Thoracic aorta (tissue), 2 donors: Measurements from ENCODE around the gene ORMDL3. TPM values are rescaled to one million over a fixed set of nuclear protein-coding genes. Genes with fewer than 3 reads are reported as not detected.
A peak's percentile ranks its signal among the peaks of the same experiment; 100 is the strongest.

ENCODE experiments used
- ATAC-seq: fragments of 150-250 bp; one replicate; pipeline ENCODE4 v1.8.0; 2017; ENCODE audit warnings: low read depth; ENCODE audit not compliant: insufficient number of reproducible peaks, low FRiP score
- DNase-seq: peaks from one replicate; pipeline ENCODE4 v3.0.0-alpha.2; 2020; ENCODE audit warnings: low spot score
- H3K27ac ChIP-seq, 2 donors: fragments of 200-600 bp; sonication (generic); 1 replicate in 1 of 2; 2 replicates in 1 of 2; pipeline ENCODE4 v1.5.1; 2016; ENCODE audit warnings: mild to moderate bottlenecking in 2 of 2, moderate library complexity in 2 of 2
- H3K27me3 ChIP-seq: fragments of 200-600 bp; sonication (generic); replicated peaks from 2 replicates; pipeline ENCODE4 v1.6.0; 2016; ENCODE audit warnings: mild to moderate bottlenecking; ENCODE audit not compliant: insufficient read depth
- H3K36me3 ChIP-seq: fragments of 200-600 bp; sonication (generic); one replicate; pipeline ENCODE4 v1.5.1; 2016
- H3K4me1 ChIP-seq, 2 donors: fragments of 200-600 bp; sonication (generic); 1 replicate in 1 of 2; 2 replicates in 1 of 2; pipeline versions ENCODE4 v1.5.1 to v1.6.0; 2016; ENCODE audit warnings: low read depth in 2 of 2, mild to moderate bottlenecking in 1 of 2; ENCODE audit not compliant: control insufficient read depth in 1 of 2
- H3K4me3 ChIP-seq: fragments of 200-600 bp; sonication (generic); 2 replicates; pipeline ENCODE4 v1.5.1; 2016; ENCODE audit warnings: mild to moderate bottlenecking
- H3K9me3 ChIP-seq: fragments of 200-600 bp; sonication (generic); 2 replicates; pipeline ENCODE4 v1.5.1; 2016
- total RNA-seq, 2 donors: library from RNA; depleted of rRNA; stranded (reverse); fragments of >200 nt; gene quantifications; one replicate each; pipeline versions ENCODE4 v1.1.0 to v1.2.3, GENCODE V29; 2016
- TF ChIP-seq, protein P1 (sequence below): fragments of 200-600 bp; sonication (generic); IDR thresholded peaks from one replicate; pipeline ENCODE4 v1.5.1; 2019; ENCODE audit warnings: antibody characterized with exemption

ORMDL3 gene
- total RNA-seq, 2 donors from 2014 or later, result 43.3 to 64.0 TPM

DNA sequence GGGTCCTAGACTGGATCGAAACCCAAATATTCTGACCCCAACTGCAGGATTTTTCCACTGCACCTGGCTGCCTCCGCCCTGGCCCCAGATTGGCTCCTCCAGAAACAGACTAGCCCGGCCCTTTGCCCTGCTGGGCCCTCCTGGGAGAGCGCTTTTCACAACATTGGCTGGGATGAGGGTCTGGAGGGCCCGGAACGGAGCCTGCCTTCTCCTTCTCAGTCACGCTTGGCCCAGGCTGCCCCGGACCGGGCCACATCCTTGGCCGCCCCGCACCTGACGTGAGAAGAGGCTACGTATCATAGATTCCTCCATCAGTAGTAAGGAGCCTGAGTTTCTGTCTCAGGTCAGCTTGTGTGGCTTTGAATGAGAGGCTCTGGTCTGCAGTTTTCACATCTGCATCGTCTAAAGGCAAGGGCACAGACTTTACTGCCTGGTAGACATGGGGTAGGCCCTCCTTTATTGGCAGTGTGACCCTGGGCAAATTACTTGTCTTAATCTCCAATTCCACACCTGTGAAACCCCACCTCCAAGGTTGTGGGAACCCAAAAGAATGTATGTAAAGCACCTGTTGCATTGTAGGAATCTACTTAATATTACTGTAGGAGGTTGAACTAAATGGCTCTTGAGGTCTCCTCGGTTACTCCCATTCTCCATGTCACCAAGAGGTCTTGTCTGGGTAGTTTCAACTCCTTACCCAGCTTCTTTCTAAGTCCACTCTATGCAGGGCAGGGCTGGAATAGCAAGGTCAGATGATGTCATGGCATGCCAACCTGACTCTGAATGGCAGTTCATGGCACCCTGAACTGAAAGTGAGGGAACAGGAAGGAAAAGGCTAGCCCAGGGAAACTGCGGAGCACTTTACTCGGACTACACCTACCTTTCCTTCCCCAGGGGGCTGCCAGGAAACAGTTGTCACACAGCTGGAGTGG, 792 bp upstream of the ORMDL3 start:
- Histone ChIP-seq H3K9me3 (no peaks in the 10 kb centered on the region), H3K4me1 (peaks cover 12 to 46% of the 10 kb centered on the region in 2 donors), H3K27me3 (no peaks in the 10 kb centered on the region), H3K4me3 (peak overlapping the region; percentile 93), H3K36me3 (peaks cover 4% of the 10 kb centered on the region), H3K27ac (peak overlapping the region; percentile 97 to 98)
- peak; percentile 14 for ATAC-seq
- TF ChIP-seq, protein P1, sequence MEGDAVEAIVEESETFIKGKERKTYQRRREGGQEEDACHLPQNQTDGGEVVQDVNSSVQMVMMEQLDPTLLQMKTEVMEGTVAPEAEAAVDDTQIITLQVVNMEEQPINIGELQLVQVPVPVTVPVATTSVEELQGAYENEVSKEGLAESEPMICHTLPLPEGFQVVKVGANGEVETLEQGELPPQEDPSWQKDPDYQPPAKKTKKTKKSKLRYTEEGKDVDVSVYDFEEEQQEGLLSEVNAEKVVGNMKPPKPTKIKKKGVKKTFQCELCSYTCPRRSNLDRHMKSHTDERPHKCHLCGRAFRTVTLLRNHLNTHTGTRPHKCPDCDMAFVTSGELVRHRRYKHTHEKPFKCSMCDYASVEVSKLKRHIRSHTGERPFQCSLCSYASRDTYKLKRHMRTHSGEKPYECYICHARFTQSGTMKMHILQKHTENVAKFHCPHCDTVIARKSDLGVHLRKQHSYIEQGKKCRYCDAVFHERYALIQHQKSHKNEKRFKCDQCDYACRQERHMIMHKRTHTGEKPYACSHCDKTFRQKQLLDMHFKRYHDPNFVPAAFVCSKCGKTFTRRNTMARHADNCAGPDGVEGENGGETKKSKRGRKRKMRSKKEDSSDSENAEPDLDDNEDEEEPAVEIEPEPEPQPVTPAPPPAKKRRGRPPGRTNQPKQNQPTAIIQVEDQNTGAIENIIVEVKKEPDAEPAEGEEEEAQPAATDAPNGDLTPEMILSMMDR, result no peak
- DNase-seq, result no peak

DNA sequence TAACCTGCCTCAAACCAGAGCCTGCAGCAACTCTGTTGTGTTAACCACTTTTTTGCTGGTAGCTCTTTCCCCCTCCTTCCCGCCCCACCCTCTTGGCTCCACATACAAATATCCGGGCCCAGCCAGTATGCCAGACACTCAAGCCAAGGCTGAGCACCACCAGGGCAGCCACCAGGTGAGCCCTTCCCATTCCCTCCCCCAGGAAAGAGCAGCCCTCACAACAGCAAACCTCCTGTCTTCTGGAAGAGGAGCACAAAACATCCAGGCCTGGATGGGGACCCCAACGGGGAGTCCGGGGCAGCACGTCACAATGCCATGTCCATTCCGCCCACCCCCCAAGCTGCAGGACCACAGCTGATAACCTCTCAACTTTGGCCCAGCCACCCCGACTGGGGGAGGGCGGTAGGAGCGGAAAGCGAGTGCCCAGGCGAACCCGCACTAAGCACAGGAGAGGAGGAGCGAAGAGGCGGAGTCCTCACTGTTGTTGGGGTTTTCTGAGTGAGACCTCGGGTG, 757 bp downstream of the ORMDL3 start:
- no peak for ATAC-seq
- H3K4me1 ChIP-seq, result peaks cover 12 to 46% of the 10 kb centered on the region in 2 donors
- H3K27ac ChIP-seq, result peak overlapping the region in 1 of 2 donors; percentile 97
- H3K27me3 ChIP-seq, result no peaks in the 10 kb centered on the region
- DNase-seq, result no peak
- peaks cover 19% of the 10 kb centered on the region for H3K36me3 ChIP-seq
- TF ChIP-seq, protein P1, result no peak
- H3K9me3 ChIP-seq, result no peaks in the 10 kb centered on the region
- peak overlapping the region; percentile 93 for H3K4me3 ChIP-seq

DNA sequence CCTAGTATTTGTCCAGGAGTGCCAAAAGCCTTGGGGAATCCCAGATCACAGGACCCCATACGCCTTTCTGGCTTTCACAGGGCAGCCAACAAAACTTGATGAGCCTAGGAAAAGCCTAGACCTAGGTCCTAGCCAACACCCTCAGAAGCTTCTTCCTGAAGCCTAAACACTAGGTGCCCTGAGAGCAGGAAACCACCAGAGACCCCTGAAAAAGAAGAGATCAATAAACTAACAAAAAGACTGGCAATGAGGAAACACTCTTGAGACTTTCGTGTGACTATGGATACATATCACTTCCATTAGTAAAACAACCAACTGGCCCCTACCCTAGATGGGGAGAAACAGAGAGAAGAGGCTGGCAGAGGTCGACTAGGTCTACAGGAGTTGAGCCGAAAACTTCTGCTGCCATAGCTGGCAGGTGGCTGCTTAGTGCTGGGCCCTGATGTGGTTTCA, 1.2 kb downstream of the ORMDL3 start:
- Histone ChIP-seq H3K4me1 (peaks cover 12 to 46% of the 10 kb centered on the region in 2 donors), H3K36me3 (peaks cover 20% of the 10 kb centered on the region), H3K27ac (no peak overlapping the region), H3K4me3 (peak overlapping the region; percentile 93), H3K9me3 (no peaks in the 10 kb centered on the region), H3K27me3 (no peaks in the 10 kb centered on the region)
- ATAC-seq (no peak), DNase-seq (no peak)
- TF ChIP-seq, protein P1, result no peak

DNA sequence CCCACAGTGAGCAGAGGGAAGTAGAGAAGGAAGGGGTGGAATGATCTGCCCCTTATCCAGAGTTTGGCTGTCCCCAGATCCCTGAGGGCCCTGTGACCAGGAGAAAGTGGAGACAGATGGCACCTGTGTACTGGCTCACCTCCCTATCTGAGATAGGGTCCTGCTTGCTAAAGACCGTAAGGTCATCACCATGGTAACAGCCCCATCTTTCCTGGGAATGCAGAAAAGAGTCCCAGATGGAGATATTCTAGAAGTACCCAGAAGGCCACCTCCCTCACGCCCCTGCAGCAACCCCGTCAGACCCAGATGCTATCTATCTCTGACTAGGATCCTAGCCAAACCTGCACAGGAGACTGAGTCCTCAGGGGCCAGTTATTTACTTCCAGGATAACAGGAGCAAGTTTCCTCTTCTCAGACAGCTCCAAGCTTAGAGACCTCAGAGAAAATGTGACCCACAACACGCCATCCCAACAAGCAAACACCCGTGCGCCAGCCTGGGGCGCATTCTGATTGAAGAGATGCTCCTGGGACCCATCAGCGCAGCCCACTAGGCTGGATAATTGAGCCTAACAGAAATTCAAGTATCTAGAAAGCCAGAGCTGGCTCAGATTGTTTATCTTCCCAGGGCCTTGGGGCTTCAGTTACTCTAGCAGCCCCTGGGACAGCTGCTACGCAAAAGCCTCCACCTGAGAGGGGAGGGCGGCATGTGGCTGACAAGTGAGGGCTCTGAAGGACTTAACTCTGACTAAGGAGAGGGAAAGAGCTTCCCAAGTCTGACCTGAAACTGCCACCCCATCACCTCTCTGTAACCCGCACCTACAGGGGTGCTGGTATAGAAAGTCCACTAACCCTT, 1.9 kb downstream of the ORMDL3 start:
- TF ChIP-seq, protein P1, result no peak
- Histone ChIP-seq H3K9me3 (no peaks in the 10 kb centered on the region), H3K4me3 (peak overlapping the region; percentile 93), H3K4me1 (peaks cover 12 to 46% of the 10 kb centered on the region in 2 donors), H3K27ac (no peak overlapping the region), H3K36me3 (peaks cover 20% of the 10 kb centered on the region), H3K27me3 (no peaks in the 10 kb centered on the region)
- DNase-seq (no peak), ATAC-seq (no peak)
